CD4-positive, alpha-beta T cell treated with Interferon alpha-2 for 1 hour (primary cell): ENCODE results near the gene PLCB4.

Experiments
- DNase-seq, 2 donors: peaks; one replicate each; pipeline ENCODE4 v3.0.0-alpha.2; 2020 to 2022

PLCB4 gene

GRCh38 chr20:9185511-9185910, 116.6 kb downstream of the PLCB4 start:
- DNase-seq = no peak

GRCh38 chr20:9186396-9186795, 117.5 kb downstream of the PLCB4 start:
- no peak for DNase-seq

GRCh38 chr20:9195031-9195430, 126.1 kb downstream of the PLCB4 start:
- no peak for DNase-seq

- no peak for DNase-seq
Observed at GRCh38 chr20:9196110-9196509, 127.2 kb downstream of the PLCB4 start.

GRCh38 chr20:9198460-9198859, 129.6 kb downstream of the PLCB4 start:
- no peak for DNase-seq

GRCh38 chr20:9200196-9200595, 131.3 kb downstream of the PLCB4 start:
- DNase-seq = no peak

- no peak for DNase-seq
Observed at GRCh38 chr20:9200620-9201019, 131.7 kb downstream of the PLCB4 start.

GRCh38 chr20:9202420-9203080, 133.7 kb downstream of the PLCB4 start:
- DNase-seq = no peak

GRCh38 chr20:9203081-9203447, 134.2 kb downstream of the PLCB4 start:
- DNase-seq = no peak

GRCh38 chr20:9204979-9205378, 136.1 kb downstream of the PLCB4 start:
- no peak for DNase-seq

GRCh38 chr20:9206486-9206885, 137.6 kb downstream of the PLCB4 start:
- DNase-seq = no peak

- no peak for DNase-seq
Observed at GRCh38 chr20:9207253-9207652, 138.4 kb downstream of the PLCB4 start.

GRCh38 chr20:9210356-9210755, 141.5 kb downstream of the PLCB4 start:
- DNase-seq = no peak

- no peak for DNase-seq
Observed at GRCh38 chr20:9211016-9211760, 142.3 kb downstream of the PLCB4 start.

- DNase-seq = no peak
Observed at GRCh38 chr20:9212735-9213134, 143.8 kb downstream of the PLCB4 start.

- no peak for DNase-seq
Observed at GRCh38 chr20:9214685-9215084, 145.8 kb downstream of the PLCB4 start.

- DNase-seq = no peak
Observed at GRCh38 chr20:9215539-9215938, 146.7 kb downstream of the PLCB4 start.

GRCh38 chr20:9218531-9218961, 149.7 kb downstream of the PLCB4 start:
- no peak for DNase-seq

GRCh38 chr20:9220874-9221547, 152.1 kb downstream of the PLCB4 start:
- no peak for DNase-seq

- DNase-seq = no peak
Observed at GRCh38 chr20:9223296-9223695, 154.4 kb downstream of the PLCB4 start.

- no peak for DNase-seq
Observed at GRCh38 chr20:9225879-9226278, 157.0 kb downstream of the PLCB4 start.

- no peak for DNase-seq
Observed at GRCh38 chr20:9227896-9228615, 159.2 kb downstream of the PLCB4 start.

- no peak for DNase-seq
Observed at GRCh38 chr20:9228774-9229450, 160.0 kb downstream of the PLCB4 start.
